NCI-H146 treated with DMSO at 0.1 percent for 48 hours (cell line): ENCODE data around the gene MDC1.

Experiments
- DNase-seq: peaks from one replicate; lab custom pipeline; 2025; ENCODE audit not compliant: unreplicated experiment; lab: John Stamatoyannopoulos, UW

Gene MDC1

DNA sequence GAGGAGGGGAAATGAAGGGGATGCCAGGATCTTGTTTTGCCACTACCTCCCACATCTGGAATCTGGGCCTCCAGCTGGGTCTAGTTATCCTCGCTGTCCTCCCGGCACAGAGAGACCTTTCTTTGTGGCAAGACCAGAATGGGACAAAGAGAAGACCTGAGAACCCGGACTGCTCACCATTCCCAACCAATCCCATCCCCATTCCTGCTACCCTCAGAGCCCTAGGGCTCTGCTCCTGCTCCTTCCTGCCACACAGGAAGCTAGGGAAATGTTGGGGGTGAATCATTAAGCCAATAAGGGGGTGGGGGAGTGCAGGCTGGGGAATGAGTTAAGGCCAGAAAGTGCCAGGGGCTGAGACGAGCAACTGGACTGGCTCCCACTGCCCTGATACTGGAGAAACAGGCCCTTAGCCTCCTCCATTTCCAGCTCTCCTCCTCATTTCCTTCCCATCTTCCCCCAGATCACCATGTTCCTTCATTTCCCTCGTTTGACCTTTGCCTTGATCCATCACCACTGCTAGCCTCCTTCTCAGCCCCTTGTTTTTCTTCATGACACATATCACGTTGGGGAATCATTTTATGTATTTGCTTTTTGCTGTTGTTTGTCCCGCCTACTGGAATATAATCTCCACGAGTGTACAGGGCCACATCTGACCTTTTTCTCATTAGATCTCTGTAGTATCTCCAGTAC, 31.9 kb upstream of the MDC1 start:
- DNase-seq: no peak

DNA sequence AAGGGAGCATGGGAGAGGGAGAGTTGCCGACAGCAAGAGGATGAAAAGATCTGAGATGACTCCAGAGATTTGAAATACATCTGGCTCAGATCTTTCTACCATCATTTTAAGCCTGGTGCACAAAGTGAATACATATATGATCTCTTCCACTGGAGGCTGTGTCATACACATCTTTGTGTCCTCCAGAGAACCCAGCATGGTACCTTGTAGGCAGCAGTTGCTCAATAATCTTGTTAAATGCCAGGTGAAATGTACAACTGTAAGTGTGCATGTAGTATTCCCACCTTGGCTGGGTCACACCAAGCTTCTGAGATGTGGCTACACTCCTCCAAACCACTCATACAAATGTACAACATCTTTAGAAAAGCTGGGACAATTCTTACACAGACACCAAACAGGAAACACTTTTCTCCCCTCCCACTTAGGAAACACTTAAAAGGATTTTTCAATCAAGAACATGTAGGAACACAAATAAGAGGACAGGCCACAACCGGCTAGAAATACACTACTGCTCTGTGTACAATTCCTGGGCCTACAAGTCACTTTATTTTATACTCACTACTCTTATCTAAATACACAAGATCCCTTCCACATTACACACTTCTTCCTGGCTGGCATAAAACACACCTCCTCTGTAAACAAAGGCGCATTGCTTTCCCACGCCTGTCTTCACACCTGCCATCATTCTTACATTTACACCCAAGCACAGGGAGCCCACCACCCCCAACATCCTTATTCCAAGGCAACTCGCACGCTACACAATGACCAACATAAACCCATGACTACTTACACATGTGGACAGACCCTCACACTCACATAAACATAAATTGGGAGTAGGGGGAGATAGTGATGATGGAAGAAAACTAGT, 31.1 kb upstream of the MDC1 start:
- no peak for DNase-seq

DNA sequence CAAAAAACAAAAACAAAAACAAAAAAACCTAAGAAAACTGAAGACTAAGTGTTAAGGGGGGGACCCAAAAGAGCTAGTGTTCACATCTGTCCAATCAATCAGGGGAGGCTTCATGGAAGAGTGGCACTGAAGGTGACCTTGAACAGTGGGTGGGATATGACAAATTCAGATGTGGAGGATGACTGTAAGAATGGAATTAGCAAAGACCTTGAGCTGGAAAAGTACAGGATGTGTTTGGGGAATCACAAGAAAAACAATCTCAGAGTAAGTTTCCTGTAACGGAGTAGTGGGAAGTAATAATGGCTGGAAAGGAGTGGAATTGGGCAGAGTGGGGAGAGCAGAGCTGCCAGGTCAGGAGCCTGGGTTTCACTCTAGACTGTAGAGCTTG, 30.2 kb upstream of the MDC1 start:
- no peak for DNase-seq

DNA sequence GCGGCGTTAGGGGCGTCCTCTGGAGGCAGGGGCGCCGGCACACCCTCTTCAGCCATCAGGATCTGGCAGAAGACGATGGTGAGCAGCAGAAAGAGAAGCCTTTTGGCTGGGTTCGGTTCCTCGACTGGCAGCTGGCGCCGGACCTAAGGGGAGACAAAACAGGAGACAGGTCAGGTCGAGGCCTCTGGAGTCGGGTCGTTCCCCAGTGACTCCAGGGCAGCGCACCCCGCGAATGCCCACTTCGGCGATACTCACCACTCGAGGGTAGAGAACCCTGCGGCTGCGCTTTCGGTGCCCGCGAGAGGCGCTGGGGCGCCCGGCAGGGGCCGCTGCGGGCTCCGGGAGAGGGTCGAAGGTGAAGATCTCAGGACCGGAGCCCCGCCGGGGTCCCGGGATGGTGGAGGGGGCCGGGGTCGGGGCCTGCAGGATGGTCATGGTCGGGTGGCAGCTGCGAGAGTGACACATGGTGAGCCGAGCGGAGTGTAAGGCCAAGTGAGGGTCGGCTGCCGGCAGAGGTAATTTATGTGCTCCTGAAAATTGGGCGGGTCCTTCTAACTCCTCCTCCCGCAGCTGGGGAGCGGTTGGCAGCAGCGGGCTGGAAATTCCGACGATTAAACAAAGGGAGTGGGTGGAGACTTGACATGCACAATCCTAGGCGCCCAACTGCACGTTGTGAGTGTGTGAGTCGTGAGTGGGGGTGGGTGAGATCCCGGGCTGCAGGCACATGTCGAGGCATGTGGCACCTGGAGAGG, 27.1 kb upstream of the MDC1 start, which contains the start of gene IER3:
IER3 (minus strand) TSS at position 494 of the 752 bp plus-strand sequence; CDS start at position 465, 29 bp downstream.
- peak; percentile 46 for DNase-seq

DNA sequence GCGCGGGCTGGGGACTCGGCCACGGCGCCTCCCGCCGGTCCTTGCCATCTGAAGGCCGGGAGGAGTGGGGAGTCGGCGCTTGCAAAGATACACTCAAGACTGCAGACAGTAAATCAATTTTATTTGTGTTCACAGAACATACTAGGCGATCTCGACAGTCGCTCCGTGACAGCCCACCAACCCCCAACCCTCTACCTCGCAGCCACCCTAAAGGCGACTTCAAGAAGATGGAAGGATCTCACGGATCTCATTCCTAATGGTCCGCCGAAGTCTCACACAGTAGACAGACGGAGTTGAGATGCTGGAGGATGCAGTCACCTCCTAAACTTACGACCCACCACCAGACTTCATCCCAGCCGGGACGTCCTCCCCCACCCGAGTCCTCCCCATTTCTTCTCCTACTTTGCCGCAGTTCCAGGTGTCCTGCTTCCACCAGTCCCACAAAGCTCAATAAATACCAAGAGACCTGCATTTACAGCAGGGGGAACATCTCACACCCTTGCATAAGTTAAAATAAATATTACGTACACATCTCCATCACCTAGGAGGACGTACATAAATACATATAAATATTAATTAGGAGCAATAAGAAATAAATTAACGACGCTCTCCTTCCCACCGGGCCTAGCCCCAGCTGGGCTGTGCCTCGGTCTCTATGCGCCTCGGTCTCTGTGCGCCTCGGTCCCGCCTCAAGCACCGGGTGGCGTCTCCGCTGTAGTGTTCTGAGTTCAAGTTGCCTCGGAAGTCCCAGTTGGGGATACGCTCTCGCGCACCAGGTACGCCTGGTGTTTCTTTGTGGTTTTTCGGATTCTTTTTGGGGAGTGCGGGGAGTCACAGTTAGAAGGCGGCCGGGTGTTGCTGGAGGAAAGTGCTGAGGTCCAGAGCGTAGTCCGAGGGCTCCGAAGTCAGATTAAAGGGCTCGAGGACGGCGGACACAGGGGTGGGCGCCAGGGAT, 26.3 kb upstream of the MDC1 start:
- no peak for DNase-seq

DNA sequence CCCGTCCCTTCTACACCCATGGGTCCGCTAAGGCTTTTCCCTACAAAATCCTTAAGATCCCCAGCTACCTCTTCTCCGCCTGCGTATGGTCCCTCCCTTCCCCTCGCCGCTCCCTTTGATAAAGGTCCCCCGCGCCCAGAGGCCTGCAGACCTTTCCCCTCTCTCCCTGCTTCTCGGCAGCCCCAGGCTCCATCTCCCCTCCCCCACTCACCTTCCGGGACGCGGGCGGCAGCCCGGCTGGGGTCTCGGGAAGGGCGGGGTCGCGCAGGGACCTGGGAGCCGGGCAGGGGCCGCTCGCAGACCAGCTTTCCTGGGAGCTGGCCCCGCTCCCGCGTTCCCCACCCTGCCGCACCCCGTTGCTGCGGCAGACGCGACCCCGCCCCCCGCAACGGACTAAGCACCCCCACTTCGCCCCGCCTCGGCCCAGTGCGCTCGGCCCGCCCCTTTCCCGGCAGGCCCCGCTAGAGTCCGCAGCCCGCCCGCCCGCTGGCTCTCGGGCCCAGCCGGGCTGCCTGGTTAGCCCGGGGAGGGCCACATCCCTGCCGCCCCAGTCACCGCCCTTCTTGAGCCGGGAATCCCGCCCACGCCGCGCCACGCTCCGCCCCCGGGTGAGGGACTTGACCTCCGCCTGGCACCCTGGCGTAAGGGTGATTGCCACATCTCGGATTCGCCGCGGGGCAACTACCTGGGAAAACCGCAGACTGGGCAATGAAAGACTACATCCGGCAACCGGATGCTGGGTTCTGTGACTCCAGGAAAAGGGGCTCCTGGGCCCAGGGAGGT, 25.4 kb upstream of the MDC1 start, which contains the start of gene FLOT1:
FLOT1 (minus strand) TSS at position 372 of the 783 bp plus-strand sequence. CDS start 498 bp downstream, outside the sequence.
- peak; percentile 78 for DNase-seq

DNA sequence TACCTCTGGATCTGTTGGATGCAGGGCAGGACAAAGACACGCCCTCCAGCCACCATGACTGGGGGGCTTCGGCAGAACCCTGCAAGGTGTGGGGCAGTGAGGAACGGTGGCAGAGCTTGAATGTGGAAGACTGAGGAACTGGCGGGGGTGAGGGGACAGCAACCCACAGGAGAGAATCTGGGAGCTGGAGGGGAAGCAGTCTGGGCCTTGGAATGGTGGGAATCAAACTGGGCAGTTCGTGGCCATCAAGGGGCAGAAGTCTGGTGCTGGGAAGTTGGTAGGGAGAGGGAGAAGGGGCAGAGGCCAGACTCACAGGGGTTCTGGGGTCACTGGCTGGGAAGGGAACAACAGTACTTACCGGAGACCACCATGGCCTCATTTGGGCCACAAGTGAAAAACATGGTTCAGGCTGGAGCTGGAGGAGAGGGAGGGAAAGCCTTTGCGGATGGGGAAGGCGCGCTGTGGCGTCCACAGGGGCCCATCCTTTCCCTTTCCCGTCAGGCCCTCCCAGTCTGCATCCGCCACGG, 24.8 kb upstream of the MDC1 start:
- no peak for DNase-seq

DNA sequence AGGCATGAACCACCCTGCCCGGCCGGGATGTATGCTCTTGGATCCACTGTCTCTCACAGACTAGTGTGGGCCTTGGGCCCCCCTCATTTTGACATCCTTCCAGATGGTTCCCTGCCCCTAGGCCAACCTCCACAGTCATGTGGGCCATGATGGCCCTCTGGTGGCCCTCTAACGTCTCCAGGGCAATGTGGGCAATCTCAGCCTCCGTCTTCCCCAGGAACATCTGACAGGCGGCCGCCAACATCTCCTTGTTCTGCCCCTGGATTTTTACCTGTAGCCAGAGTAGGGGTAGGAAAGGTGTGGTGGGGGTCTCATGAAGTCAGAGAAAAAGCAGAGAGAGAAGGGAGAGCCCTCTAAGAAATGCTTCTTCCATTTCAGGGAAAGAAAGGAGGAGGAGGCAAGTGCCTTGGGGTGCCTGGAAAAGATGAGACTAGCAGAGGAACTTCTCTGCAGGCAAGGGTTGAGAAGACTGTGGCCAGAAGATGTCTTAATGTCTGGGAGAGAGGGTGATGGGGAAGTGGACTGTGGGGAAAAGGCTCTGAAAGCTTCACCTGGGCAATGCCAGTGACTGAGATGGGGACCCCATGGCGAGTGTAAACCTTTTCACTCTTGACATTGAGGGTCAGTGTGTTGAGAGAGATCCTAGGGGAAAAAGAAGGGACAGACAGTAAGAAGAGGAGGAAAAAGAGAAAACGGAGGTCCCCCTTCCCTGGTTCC, 24.1 kb upstream of the MDC1 start:
- no peak for DNase-seq

DNA sequence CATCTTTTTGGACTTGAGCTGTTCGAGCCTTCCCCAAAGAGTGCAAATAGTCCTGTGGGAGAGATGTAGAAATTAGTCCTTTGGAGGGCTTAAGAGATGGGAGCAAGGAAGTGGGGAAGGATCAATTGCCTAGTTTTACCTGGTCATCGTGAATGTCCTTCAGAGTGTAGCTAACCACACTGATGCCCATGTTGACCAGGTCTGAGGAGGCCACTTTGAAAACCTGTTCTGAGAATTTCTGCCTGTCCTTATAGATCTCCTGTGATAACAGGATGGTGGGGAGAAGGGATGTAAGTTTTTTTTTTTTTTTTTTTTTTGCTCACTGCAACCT, 23.4 kb upstream of the MDC1 start:
- no peak for DNase-seq

DNA sequence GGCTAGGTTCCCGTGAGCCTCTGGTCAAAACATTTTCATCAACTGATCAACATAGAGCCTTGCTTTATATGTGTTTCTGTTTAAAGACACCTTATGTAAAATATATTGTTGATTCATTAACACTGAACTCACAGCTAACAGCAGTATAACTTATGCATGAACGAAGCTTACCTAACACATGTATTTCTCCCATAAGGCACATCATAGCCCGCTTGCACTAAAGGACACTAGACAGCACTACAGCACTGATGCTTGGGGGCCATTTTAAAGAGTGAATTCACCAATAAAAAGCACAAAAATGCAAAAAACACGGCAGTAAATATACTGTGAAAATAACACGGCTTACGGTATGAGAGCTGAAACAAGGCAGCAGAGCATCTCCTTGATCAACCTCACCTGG, 21.5 kb upstream of the MDC1 start:
- DNase-seq: no peak

DNA sequence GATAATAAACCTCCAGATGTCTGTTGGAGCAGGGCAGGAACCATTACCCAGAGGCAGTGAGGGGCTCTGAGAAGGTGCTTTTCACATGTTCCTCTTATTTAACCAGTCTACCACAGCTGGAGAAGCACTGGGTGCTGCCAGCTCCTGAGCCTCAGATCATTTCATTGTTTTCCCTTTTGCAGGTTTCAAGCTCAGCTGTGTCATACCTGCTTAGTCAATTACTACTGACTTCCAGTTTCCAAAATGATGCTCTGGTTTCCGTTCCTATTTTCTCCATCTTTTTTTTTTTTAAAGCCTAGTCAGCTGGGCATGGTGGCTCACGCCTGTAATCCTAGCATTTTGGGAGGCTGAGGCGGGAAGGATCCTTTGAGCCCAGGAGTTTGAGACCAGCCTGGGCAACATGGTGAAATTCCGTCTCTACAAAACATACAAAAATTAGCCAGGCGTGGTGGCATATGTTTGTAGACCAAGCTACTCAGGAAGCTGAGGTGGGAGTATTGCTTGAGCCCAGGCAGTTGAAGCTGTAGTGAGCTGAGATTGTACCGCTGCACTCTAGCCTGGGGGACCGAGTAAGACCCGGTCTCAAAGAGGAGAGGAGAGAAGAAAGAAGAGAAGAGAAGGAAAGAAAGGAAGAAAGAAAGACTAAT, 18.7 kb upstream of the MDC1 start:
- no peak for DNase-seq

DNA sequence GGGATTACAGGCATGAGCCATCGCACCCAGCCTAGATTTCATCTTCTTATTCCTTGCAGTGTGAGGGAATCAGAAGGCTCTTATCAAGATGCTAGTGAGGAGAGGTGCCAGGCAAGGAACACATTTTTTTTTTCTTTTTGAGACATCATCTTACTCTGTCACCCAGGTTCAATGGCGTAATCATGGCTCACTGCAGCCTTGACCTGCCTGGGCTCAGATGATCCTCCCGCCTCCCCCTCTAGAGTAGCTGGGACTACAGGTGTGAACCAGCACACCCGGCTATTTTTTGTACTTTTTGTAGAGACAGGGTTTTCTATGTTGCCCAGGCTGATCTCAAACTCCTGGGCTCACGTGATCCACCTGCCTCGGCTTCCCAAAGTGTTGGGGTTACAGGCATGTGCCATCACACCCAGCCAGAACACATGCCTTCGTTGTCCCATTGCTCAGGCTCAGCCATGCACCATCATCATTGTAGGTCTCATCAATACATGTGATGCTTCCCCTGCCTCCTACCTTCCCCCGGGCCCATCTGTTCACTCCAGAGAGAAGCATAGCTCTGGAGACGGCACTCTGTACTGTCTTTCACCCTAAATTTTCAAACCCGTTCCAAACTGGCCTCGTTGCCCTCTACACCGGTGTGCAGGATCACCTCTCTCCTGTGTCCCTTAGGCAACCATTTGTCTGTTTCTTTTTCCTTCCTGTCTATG, 15.3 kb upstream of the MDC1 start:
- DNase-seq: no peak

DNA sequence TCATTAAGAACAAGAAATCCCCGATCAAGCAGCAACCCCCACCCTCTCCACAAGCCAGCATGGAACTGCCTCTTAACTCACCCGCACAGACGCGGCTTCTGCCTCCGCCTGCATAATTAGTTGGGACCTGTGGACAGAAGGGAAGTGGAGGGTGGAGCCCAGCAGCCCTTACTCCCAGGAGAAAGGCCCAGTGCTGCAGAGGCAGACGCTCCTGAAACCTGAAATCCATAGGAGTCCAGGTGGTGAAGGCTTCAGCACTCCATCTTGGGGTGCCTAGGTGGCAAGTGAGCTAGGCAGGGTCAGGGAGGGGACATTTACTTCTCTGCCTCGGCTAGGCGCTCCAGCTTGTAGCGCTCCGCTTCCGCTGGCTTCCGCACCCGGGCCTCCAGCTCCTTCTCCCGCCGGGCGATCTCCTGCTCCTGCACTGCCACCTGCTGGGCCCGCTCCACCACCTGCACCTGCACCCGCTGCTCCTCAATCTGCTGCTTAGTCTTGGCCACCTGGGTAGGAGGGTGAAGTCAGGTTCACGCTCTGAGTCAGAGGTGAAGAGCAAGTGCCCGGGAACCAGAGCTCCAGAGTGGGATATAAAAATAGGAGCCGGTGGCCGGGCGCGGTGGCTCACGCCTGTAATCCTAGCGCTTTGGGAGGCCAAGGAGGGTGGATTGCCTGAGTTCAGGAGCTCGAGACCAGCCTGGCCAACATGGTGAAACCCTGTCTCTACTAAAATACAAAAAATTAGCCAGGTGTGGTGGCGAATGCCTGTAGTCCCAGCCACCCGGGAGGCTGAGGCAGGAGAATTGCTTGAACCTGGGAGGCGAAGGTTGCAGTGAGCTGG, 13.7 kb upstream of the MDC1 start:
- peak; percentile 73 for DNase-seq

DNA sequence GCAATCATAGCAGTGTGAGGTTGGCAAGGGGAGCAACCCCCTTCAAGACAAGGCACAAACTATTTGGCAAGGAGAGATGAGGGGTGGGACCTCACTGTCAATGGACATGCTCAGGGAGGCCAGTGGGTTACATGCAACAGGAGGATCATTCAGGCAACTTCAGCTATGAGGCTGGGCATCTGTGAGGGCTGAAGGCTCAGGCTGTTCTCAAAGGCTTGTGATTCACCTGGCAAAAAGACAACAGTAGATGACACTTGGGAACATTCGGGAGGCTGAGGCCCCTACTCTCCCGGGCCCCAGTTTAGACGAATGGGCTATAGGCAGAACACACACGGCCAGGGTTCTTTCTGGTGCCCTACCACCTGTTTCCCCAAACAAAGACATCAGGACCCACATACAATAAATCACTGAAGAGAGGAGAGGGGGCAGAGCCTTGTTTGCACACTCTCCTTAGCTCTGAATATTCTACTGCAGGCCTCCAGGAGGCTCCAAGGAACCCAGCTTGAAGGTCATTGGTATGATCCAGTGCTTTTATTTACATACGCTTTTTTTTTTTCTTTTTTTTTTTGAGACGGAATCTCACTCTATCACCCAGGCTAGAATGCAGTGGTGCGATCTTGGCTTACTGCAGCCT, 11.0 kb upstream of the MDC1 start:
- DNase-seq: no peak

DNA sequence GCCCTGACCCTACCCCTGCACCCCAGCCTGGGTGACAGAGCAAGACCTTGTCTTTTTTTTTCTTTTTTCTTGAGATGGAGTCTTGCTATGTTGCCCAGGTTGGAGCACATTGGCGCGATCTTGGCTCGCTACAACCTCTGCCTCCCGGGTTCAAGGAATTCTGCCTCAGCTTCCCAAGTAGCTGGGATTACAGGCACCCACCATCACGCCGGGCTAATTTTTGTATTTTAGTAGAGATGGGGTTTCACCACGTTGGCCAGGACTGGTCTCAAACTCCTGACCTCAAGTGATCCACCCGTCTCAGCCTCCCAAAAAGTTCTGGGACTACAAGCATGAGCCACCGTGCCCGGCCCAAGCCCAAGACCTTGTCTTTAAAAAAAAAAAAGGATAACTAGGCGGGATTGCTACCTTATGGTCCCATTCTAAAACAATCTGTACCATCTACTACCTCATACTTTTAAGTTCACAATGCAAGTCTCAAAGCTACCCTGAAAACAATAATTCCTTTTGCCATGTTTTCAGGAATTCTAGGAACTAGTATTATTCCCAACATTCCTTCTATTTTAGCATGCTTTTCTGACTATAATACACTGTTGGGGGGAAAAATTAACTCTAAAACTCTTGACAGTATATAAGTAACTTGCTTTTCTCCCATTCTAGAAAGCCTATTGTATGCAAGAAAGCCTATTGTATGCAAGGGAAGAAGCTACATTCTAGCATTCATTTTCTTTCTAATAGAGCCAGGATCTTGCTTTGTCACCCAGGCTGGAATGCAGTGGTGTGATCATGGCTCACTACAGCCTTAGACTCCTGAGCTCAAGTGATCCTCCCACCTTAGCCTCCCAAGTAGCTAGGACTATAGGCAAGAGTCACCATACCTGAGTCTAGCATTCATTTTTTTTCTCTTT, 9.7 kb upstream of the MDC1 start:
- DNase-seq: no peak
